Liver (tissue), 3 donors: ENCODE results near the gene CD160.

ENCODE experiments used
- FOXA1 ChIP-seq: IDR thresholded peaks from 2 replicates; pipeline ENCODE4 v1.6.1; 2016; ENCODE audit warnings: antibody characterized with exemption
- GABPA ChIP-seq, 2 donors: IDR thresholded peaks in 1 of 2; conservative IDR thresholded peaks in 1 of 2; 2 replicates each; pipeline ENCODE4 v1.6.1; 2016; ENCODE audit warnings: antibody characterized with exemption in 2 of 2, mild to moderate bottlenecking in 1 of 2, moderate library complexity in 1 of 2
- JUND ChIP-seq, 2 donors: IDR thresholded peaks; 2 replicates each; pipeline ENCODE4 v1.6.1; 2016; ENCODE audit warnings: antibody characterized with exemption in 2 of 2
- NR2F2 ChIP-seq: IDR thresholded peaks from 2 replicates; pipeline ENCODE4 v1.6.1; 2016; ENCODE audit warnings: antibody characterized with exemption
- RAD21 ChIP-seq, 2 donors: IDR thresholded peaks; 2 replicates each; pipeline ENCODE4 v1.6.1; 2016; ENCODE audit warnings: antibody characterized with exemption in 2 of 2, mild to moderate bottlenecking in 2 of 2
- RXRA ChIP-seq, 2 donors: IDR thresholded peaks; 2 replicates each; pipeline ENCODE4 v1.6.1; 2017 to 2018; ENCODE audit warnings: antibody characterized with exemption in 2 of 2, mild to moderate bottlenecking in 1 of 2
- TAF1 ChIP-seq: conservative IDR thresholded peaks from 2 replicates; pipeline ENCODE4 v1.6.1; 2016; ENCODE audit warnings: antibody characterized with exemption, mild to moderate bottlenecking
- YY1 ChIP-seq: IDR thresholded peaks from 2 replicates; pipeline ENCODE4 v1.6.1; 2016; ENCODE audit warnings: antibody characterized with exemption, mild to moderate bottlenecking
- TF ChIP-seq, protein P1 (sequence below): fragments of 150-350 bp; IDR thresholded peaks from 2 replicates; pipeline ENCODE4 v1.5.1; 2017; ENCODE audit warnings: improper control_type of control experiment, low read depth, low read length; ENCODE audit not compliant: missing input control
- TF ChIP-seq, protein P2 (sequence below): IDR thresholded peaks from 2 replicates; pipeline ENCODE4 v1.6.1; 2016; ENCODE audit warnings: antibody characterized with exemption, mild to moderate bottlenecking
- TF ChIP-seq, protein P3 (sequence below): IDR thresholded peaks from 2 replicates; pipeline ENCODE4 v1.6.1; 2016; ENCODE audit warnings: antibody characterized with exemption
- TF ChIP-seq, protein P4 (sequence below): IDR thresholded peaks from 2 replicates; pipeline ENCODE4 v1.6.1; 2016; ENCODE audit warnings: antibody characterized with exemption
- TF ChIP-seq, protein P5 (sequence below): IDR thresholded peaks from 2 replicates; pipeline ENCODE4 v1.6.1; 2016; ENCODE audit warnings: antibody characterized with exemption
- donor health status: healthy.
- donor health status: healthy.

GRCh38 chr1:145716641-145717345 lies 2.5 kb upstream of the CD160 start:
- TF ChIP-seq, protein P1, sequence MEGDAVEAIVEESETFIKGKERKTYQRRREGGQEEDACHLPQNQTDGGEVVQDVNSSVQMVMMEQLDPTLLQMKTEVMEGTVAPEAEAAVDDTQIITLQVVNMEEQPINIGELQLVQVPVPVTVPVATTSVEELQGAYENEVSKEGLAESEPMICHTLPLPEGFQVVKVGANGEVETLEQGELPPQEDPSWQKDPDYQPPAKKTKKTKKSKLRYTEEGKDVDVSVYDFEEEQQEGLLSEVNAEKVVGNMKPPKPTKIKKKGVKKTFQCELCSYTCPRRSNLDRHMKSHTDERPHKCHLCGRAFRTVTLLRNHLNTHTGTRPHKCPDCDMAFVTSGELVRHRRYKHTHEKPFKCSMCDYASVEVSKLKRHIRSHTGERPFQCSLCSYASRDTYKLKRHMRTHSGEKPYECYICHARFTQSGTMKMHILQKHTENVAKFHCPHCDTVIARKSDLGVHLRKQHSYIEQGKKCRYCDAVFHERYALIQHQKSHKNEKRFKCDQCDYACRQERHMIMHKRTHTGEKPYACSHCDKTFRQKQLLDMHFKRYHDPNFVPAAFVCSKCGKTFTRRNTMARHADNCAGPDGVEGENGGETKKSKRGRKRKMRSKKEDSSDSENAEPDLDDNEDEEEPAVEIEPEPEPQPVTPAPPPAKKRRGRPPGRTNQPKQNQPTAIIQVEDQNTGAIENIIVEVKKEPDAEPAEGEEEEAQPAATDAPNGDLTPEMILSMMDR = no peak
- TF ChIP-seq YY1 = no peak
- TF ChIP-seq, protein P2, sequence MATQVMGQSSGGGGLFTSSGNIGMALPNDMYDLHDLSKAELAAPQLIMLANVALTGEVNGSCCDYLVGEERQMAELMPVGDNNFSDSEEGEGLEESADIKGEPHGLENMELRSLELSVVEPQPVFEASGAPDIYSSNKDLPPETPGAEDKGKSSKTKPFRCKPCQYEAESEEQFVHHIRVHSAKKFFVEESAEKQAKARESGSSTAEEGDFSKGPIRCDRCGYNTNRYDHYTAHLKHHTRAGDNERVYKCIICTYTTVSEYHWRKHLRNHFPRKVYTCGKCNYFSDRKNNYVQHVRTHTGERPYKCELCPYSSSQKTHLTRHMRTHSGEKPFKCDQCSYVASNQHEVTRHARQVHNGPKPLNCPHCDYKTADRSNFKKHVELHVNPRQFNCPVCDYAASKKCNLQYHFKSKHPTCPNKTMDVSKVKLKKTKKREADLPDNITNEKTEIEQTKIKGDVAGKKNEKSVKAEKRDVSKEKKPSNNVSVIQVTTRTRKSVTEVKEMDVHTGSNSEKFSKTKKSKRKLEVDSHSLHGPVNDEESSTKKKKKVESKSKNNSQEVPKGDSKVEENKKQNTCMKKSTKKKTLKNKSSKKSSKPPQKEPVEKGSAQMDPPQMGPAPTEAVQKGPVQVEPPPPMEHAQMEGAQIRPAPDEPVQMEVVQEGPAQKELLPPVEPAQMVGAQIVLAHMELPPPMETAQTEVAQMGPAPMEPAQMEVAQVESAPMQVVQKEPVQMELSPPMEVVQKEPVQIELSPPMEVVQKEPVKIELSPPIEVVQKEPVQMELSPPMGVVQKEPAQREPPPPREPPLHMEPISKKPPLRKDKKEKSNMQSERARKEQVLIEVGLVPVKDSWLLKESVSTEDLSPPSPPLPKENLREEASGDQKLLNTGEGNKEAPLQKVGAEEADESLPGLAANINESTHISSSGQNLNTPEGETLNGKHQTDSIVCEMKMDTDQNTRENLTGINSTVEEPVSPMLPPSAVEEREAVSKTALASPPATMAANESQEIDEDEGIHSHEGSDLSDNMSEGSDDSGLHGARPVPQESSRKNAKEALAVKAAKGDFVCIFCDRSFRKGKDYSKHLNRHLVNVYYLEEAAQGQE = no peak
- no peak for TF ChIP-seq FOXA1
- no peak for TF ChIP-seq RAD21 (IDR thresholded peaks at IDR 0.05)
- TF ChIP-seq NR2F2 = no peak
- TF ChIP-seq RXRA (IDR thresholded peaks at IDR 0.05) = no peak
- TF ChIP-seq GABPA (IDR thresholded peaks at IDR 0.05 in 1 of 2, conservative IDR thresholded peaks at IDR 0.05 in 1 of 2) = no peak
- TF ChIP-seq JUND (IDR thresholded peaks at IDR 0.05) = no peak
- TF ChIP-seq, protein P3, sequence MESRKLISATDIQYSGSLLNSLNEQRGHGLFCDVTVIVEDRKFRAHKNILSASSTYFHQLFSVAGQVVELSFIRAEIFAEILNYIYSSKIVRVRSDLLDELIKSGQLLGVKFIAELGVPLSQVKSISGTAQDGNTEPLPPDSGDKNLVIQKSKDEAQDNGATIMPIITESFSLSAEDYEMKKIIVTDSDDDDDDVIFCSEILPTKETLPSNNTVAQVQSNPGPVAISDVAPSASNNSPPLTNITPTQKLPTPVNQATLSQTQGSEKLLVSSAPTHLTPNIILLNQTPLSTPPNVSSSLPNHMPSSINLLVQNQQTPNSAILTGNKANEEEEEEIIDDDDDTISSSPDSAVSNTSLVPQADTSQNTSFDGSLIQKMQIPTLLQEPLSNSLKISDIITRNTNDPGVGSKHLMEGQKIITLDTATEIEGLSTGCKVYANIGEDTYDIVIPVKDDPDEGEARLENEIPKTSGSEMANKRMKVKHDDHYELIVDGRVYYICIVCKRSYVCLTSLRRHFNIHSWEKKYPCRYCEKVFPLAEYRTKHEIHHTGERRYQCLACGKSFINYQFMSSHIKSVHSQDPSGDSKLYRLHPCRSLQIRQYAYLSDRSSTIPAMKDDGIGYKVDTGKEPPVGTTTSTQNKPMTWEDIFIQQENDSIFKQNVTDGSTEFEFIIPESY = no peak
- TF ChIP-seq, protein P4, sequence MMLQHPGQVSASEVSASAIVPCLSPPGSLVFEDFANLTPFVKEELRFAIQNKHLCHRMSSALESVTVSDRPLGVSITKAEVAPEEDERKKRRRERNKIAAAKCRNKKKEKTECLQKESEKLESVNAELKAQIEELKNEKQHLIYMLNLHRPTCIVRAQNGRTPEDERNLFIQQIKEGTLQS = no peak
- TF ChIP-seq, protein P5, sequence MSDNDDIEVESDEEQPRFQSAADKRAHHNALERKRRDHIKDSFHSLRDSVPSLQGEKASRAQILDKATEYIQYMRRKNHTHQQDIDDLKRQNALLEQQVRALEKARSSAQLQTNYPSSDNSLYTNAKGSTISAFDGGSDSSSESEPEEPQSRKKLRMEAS = no peak
- no peak for TF ChIP-seq TAF1
